ENCODE measurements around the gene DAZAP2. TPM values are rescaled to one million over a fixed set of nuclear protein-coding genes. Genes with fewer than 3 reads are reported as not detected.

The DAZAP2 gene, protein sequence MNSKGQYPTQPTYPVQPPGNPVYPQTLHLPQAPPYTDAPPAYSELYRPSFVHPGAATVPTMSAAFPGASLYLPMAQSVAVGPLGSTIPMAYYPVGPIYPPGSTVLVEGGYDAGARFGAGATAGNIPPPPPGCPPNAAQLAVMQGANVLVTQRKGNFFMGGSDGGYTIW
- total RNA-seq: 146 TPM
- long read RNA-seq, transcript DAZAP2-201 (4 exons, 2,598 nt): major isoform, 127 of 149 reads
- long read RNA-seq, partial matches to known transcripts: 0 of 149 reads
- long read RNA-seq, other reads (novel, unspliced or antisense): 17 of 149 reads

DNA sequence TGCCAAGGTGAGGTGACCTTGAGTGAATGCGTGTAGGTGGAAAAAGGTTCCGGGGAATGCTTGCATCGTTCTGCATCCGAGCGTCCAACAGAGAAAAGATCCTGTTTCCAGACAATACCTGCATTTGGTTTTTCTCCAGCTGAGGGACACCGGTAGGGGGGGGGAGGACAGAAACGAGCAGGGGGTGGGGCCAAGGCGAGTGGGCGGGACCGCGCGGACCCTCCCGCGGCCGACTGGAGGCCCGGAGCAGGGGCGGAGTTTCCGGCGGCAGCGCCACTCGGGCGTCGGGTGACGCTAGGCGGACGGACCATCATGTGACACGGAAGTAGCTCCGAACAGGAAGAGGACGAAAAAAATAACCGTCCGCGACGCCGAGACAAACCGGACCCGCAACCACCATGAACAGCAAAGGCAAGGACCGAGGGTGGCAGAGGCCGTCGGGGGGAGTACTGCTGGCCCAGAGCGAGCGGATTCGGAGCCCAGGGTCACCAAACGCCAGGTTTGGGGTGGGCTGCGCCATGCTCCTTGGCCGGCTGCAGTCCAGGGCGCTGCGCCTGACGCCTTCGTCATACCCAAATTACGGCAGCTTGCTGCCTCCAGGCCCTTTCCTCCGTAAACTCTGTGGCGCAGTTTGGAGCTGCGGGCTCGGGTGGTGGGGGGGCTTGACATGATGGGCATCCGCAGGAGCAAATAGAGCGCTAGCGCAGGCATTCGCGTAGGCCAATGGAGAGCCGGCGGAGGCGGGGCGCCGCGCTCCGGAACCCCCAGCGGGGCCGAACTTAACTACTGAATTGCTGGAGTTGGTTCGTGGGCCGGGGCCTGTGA lies at the start of gene DAZAP2:
TSS of gene DAZAP2 (plus strand) at position 317 of the 825 bp plus-strand sequence. CDS start at position 399, 82 bp downstream.
- peak; percentile 98 for DNase-seq
- ATAC-seq: peak; percentile 99
- intact Hi-C loops (cut with micrococcal nuclease): no loop called here

DNA sequence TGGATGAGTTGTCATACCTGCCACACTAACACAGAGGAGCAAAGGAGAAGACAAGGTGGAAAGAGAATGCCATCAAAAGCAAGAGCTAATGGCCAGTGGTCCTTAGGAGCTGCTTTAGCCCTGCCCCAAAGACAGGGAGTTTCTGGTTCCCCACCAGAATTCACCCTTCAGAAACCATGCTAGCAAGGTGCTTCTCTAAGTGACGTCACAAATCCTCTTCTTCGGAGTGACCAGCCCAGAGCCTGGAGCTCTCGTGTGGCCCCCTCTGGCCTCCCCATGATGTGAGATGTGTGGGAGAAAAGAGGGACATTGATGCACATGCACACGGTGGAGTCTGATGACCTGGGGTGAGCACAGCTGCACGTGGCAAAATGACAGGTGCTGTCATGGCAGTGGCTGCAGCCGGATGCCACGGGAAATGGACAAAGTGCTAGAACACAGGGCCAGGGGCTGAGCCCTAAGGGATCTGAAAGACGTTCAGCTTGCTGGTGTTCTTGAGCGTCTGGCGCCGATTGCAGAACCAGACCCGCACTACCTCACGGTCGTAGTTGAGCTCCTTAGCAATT lies 48.8 kb upstream of the DAZAP2 start:
- DNase-seq (no peak), ATAC-seq (no peak)
- intact Hi-C loops (cut with micrococcal nuclease): no loop called here

DNA sequence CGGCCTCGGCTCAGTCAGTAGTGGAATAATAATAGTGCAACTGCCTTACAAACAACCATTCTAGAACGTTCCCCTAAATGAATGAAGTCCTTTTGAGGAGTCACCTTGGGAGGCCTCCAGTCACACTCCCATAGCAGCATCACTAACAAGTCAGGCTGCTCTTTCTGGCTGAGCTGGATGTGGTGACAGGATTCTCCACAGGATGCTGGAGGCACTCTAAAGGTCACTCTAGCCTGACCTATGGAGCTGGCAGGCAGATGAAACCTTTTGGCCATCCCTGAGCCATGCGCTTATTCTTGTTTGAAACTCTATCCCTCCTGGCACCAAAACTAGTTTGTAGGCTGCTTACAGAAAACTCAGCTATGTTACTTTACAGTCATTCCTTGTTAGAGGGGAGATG lies 47.8 kb upstream of the DAZAP2 start:
- intact Hi-C loops (cut with micrococcal nuclease): no loop called here
- ATAC-seq (no peak), DNase-seq (no peak)

DNA sequence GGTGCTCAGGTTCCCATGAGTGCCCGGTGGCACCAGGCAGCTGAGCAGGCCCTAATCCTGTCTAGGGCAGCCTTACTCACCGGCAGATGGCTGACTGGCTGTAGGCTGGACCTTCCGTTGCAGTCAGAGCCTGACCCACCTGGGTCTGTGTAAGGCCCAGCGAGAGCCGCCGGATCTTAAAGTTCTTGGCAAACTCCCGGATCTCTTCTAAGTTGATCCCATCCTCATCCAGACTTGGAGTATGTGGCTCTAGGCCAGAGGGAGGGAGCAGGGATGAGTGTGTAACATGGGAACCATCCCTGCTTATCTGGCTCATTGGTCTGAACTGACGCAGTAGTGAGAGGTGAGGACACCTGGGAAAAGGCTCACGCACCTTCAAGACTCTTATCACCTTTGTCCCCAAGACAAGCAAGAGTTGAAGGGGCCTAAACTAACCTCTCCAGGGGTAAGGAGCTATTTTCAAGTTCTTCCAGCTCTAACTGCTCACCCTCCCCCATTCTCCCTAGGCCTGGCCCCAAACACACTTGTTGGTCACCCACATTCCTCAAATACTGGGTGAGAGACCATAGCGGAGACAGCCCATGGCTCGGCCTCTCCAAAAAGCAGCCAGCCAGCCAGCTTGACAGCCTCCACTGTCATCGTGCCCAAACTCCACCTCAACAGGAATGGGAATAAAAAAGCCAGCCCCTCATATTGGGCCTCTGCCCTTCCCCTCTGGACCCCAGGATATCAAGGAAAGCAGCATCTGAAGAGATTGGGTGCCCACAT lies 46.9 kb upstream of the DAZAP2 start:
- intact Hi-C loops (cut with micrococcal nuclease): no loop called here
- DNase-seq: no peak
- ATAC-seq: no peak

DNA sequence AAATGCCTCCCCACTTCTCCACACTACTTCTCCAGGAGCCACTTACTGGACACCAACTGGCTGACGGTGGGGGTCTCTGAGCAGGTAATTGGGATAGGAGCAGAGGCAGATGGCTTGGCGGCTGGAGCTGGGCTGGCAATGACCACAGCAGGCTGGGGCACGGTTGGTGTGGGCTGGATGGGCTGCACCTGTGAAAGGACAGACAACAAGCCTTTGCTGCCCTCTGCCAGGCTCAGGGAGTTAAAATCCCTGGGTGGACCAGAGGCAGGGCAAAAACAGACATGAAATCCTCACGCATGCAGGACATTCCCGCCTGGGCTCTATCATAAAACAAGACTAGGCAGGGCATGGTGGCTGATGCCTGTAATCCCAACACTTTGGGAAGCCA lies 46.3 kb upstream of the DAZAP2 start:
- intact Hi-C loops (cut with micrococcal nuclease): no loop called here
- ATAC-seq (no peak), DNase-seq (no peak)

DNA sequence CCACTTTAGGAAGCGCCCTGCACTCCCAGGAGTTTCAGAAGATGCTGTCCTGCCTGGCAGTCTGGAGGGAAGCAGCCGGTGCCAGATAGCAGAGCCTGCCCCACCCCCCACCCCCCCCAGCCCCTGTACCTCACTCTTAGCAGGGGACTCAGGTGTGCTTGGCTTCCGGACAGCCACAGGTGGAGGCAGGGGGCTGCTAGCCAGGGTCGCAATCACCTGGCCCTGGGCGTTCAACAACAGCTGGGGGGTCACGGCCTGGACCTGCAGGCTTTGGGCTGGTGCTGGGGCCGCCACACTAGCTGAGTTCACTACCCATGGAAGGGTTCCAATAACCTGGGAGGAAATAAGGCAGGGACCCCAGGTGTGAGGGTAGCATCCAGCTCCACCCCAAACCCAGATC lies 42.8 kb upstream of the DAZAP2 start:
- ATAC-seq (no peak), DNase-seq (no peak)
- intact Hi-C loops (cut with micrococcal nuclease): no loop called here

DNA sequence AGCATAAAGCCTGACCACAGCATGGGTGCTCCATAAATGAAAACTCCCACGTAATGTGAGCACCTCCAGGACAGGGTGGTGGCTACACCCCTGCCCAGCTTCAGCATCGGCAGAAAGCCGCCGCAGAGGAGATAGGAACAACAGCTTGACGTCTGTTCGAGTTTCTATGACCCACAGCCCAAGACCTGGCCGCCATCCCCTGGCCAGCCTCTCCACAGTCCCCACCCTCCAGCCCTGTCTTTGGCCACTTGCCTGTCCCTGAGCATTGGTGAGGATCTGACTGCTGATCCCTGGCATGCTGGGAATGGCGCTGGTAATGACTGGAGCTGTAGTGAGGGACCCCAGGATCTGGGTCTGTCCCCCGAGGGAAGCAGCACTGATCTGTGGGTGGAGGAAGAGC lies 42.1 kb upstream of the DAZAP2 start:
- DNase-seq (no peak), ATAC-seq (no peak)
- intact Hi-C loops (cut with micrococcal nuclease): no loop called here

DNA sequence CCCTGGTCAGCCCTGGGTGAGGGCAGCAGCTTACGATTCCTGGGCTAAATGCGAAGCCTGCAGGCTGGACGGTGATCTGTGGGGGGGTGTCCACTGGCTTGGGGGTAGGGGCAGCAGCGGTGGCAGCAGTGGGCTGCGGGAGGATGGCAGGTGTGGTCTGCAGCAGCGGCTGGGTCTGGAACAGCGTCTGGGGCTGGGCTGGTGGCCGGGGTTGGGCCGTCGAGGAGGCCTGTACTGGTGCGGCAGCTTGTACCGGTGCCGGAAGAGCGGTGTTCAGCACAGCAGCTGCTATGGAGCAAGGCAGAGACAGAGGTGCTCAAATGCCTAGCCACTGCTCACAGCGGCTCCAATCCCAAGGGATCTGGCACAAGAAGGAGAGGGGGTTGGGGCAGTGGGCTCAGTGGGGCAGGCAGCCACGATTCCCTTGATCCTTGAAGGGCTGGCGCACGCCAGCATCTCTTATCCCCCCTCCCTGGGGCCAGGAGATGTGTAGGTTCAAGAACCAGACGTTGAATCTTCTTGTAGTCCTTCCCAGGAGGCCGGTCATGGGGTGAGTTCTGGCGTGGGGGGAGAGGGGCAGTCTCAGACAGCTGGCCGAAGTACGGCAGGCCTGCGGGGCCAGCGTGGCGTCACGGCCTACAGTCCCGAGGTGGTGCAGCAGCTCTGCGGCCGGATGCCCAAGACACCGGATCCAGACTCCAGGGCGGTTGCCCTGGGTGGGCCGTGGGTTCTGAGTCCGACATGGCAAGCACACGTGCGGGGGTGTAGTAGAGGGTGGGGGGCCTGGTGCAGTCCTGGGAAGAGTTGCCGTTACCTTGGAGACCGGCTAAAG lies 40.7 kb upstream of the DAZAP2 start:
- DNase-seq: no peak
- ATAC-seq: no peak
- intact Hi-C loops (cut with micrococcal nuclease): no loop called here

DNA sequence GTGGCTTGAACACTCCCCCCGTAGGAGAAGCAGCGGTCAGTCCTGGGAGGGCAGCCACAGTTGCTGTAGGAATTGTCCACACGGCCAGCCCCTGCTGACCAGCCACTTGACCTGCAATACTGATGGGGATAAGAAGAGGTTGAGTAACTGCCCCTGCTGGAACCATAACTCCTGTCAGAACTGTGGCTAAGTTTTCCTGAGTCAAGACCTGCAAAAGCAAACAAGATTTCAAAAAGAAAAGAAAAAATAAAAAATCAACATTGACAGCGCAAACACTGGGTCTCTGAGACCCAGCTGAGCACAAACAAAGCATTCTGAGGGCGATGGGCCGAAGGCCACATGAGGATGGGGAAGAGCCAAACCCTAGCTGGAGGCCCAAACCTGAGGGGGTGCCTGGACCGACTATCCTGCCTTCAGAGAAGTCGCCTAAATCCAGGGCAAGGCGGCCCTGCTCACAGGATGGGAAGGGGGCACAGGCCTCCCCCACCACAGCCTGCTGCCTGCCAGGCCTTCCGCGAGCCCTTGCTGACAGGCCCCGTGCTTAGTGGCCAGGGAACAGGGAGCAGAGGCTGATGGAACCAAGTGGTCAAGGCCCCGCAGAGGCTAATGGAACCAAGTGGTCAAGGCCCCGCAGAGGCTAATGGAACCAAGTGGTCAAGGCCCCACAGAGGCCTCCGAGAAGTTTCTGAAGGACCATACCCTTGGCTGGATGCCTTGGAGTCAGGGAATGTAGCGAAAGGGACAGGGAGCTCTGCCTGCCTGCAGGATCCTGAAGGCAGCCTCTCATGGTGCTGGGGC lies 39.9 kb upstream of the DAZAP2 start:
- intact Hi-C loops (cut with micrococcal nuclease): no loop called here
- ATAC-seq: no peak
- no peak for DNase-seq

DNA sequence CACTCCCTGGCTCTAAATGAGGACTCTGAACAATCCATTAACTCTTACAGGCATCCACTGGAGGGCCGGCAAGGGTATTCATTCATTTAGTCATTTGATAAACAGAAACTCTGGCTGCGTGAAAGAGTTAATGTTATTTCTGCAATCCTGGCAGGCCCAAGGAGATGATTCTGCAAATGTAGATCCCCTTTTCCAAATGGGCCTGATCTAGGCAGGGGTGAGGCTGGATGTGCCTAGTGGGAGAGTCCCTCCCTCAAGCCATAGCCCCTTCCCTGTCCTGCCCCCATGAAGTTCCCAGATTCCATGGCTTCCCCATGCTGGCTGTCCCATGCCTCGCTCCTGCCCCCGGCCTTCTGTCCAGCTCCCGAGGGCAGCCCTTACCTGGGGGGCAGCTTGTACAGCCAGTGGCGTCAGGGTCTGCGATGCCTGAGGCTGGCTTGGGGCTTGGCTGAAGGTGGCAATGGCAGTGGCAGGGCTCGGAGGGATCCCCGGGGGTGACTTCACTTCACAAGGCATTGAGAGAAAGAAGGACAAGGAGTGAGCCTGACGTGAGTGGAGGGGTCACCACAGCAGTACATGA lies 39.2 kb upstream of the DAZAP2 start:
- DNase-seq (no peak), ATAC-seq (no peak)
- intact Hi-C loops (cut with micrococcal nuclease): no loop called here

DNA sequence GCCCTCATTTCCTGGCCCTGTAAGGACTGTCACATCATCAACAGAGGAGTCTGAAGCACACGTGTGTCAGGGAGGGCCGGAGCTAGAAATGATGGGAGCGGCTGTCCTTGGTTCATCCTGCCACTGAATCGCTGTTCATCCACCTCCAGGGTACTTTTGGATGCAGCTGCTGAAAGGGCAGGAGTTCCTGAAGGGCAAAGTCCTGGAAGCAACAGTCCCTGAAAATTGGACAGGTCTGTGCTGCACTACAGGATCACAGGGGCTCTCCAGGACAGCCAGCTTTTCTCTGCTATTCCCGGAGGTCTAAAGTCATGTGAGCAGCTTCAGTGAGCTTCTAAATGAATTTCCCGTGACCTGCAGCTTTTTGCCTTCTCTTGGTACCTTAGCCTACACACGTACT lies 38.5 kb upstream of the DAZAP2 start:
- ATAC-seq: no peak
- intact Hi-C loops (cut with micrococcal nuclease): no loop called here
- DNase-seq: no peak

DNA sequence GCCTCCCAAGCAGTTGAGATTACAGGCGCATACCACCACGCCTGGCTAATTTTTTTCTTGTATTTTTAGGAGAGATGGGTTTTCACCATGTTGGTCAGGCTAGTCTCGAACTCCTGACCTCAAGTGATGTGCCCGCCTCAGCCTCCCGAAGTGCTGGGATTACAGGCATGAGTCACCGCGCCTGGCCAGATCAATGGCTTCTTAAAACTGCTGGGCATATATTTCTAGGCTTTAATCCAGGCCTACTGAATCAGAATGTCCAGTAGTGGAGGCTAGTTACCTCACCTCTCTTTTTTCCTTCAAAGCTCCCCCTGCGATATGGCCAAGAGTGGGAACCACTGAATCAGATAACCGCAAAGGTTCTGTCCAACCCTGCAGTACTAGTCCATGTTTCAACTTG lies 37.8 kb upstream of the DAZAP2 start:
- DNase-seq: no peak
- intact Hi-C loops (cut with micrococcal nuclease): no loop called here
- no peak for ATAC-seq

DNA sequence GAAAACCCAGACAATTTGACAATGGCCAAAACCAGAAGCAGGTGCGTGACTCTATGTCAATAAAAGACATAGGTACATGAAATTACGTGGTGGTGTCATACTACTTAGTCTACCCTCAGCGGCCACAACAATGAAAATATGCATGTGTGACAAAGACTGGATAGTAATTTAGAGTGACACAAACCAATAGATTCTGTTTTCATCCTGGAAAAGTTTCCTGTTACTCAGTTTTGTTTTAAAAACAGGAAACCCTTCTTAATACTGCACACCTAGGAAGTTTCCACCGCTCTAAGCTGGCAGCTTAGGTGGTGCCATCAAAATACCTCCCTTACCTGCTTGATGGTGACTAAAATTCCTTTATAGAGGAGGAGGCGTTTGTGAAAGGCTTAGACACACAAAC lies 35.9 kb upstream of the DAZAP2 start:
- no peak for ATAC-seq
- intact Hi-C loops (cut with micrococcal nuclease): no loop called here
- no peak for DNase-seq

DNA sequence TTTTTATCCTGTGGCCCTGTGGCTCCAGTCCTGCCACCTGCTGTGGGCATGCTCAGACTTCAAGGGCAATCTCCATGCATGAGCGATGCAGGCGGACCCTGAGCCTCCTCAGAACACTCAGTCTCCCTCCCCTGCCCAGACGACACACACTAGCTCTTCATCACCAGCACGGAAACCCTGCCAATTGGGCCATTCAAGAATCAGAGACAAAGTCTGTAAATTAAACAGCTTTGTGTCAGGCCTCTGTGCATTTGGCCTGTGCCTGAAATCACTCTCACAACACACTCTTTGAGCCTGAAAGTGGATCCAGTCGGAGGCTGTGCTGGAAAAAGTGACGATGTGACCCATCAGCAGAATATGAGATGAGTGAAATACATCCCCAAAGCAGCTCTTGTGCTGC lies 33.3 kb upstream of the DAZAP2 start:
- intact Hi-C loops (cut with micrococcal nuclease): no loop called here
- ATAC-seq (no peak), DNase-seq (no peak)

DNA sequence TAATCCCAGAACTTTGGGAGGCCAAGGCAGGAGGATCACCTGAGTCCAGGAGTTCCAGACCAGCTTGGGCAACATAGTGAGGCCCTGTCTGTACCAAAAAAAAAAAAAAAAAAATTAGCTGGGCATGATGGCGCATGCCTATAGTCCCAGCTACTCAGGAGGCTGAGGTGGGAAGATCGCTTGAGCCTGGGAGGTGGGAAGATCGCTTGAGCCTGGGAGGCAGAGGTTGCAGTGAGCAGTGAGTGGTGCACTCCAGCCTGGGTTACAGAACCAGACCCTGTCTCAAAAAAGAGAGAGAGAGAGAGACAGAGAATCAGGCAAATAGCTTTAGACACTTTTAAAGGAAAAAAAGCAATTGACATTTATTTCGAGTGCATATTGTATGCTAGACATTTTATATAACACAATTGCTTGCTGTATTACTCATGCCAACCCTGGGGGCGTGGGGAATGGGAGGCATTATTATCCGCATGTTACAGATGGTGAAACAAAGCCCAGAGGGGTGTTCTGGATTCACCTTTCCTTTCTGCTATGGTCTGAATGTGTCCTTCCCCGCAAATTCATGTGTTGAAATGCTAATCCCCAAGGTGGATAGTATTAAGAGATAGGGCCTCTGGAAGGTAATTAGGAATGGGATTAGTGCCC lies 30.5 kb upstream of the DAZAP2 start:
- ATAC-seq (no peak), DNase-seq (no peak)
- intact Hi-C loops (cut with micrococcal nuclease): no loop called here

DNA sequence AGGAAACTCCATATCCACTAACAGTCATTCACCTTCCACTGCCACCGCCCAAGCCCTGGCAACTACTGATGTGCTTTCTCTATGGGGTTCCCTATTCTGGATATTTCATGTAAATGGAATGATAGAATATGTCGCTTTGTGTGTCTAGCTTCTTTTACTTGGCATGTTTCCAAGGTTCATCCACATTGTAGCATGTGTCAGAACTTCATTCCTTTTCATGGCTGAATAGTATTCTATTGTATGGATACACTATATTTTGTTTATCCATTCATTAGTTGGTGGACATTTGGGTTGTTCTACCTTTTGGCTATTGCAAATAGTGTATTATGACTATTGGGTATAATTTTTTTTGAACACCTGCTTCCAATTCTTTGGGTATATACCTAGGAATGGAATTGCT lies 29.4 kb upstream of the DAZAP2 start:
- ATAC-seq (no peak), DNase-seq (no peak)
- intact Hi-C loops (cut with micrococcal nuclease): no loop called here

DNA sequence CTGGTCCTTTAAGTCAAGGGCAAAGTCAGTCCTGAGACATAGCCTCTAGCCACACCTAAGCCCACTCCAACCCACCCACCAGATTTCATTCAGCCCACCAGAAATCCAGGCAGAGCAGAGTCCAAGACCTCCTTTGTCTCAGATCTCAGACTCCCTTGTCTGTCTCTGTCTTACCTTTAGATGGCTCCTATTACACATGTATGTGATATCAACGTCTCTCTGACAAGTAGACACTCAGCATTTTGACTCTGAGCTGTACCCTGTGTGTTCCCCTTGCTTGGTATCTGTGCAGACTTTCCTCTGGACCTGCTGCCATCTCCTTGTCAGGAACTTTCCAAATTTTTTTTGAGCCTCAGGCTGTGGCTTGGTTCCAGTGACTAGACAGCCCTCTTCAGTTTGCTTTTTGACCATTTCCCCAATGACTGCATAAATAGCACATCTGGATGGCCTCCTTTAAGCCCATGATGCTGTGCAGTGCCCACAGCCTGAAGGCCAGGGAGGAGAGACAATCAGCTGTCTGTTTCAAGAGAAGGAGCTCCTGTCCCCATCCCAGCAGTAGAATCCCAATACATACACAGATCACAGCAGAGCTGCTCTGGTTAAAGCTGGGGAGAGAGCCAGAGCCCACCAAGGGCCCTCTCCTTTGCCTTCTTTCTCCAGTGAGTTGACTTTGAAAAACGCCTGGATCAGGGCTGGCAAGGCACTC lies 27.8 kb upstream of the DAZAP2 start:
- ATAC-seq (no peak), DNase-seq (no peak)
- intact Hi-C loops (cut with micrococcal nuclease): no loop called here
